ENCODE results near the gene OR5V1.

GRCh38 chr6:29355603-29356002 lies 13.1 kb downstream of the OR5V1 start:
- TF ChIP-seq CHD1 (IDR thresholded peaks at IDR 0.05; ENCODE audit: low read depth, low read length) = no peak
- no peak for TF ChIP-seq CTCF (conservative IDR thresholded peaks at IDR 0.05; ENCODE audit: low read depth, low read length)
- TF ChIP-seq POLR2A (IDR thresholded peaks at IDR 0.05; ENCODE audit: low read depth, low read length) = no peak
- TF ChIP-seq MXI1 (IDR thresholded peaks at IDR 0.05; ENCODE audit: borderline replicate concordance, low read depth, low read length) = no peak
- TF ChIP-seq ELK1 (IDR thresholded peaks at IDR 0.05; ENCODE audit: borderline replicate concordance, low read depth, low read length) = no peak
- no peak for TF ChIP-seq RCOR1 (IDR thresholded peaks at IDR 0.05; ENCODE audit: insufficient replicate concordance, low read length)
- TF ChIP-seq MAZ (IDR thresholded peaks at IDR 0.05; ENCODE audit: borderline replicate concordance, low read depth, low read length) = no peak
- TF ChIP-seq RAD21 (IDR thresholded peaks at IDR 0.05; ENCODE audit: low read length) = no peak
- no peak for TF ChIP-seq NFE2L2 (IDR thresholded peaks at IDR 0.05; ENCODE audit: low read depth, low read length)
- TF ChIP-seq FOS (IDR thresholded peaks at IDR 0.05; ENCODE audit: low read depth, low read length) = no peak
- TF ChIP-seq SMC3 (IDR thresholded peaks at IDR 0.05; ENCODE audit: low read depth, low read length) = no peak
- TF ChIP-seq USF2 (IDR thresholded peaks at IDR 0.05; ENCODE audit: low read depth, low read length) = no peak
